GM23338 (cell line): Measurements from ENCODE around the gene ABO. TPM values are rescaled to one million over a fixed set of nuclear protein-coding genes. Genes with fewer than 3 reads are reported as not detected.

Experiments
- ATAC-seq: fragments of 200-7000 bp; cut with Tn5 transposase; 3 replicates; pipeline ENCODE4 v1.9.1; 2020
- DNase-seq: peaks from one replicate; pipeline ENCODE4 v3.0.0-alpha.2; 2015; ENCODE audit warnings: low spot score
- H2AFZ ChIP-seq: fragments of 200-600 bp; sonication (generic); 2 replicates; pipeline ENCODE4 v1.8.0; 2016; ENCODE audit warnings: antibody characterized with exemption, mild to moderate bottlenecking, moderate library complexity
- H3F3A ChIP-seq: fragments of 200-600 bp; sonication (generic); replicated peaks from 2 replicates; pipeline ENCODE4 v1.8.0; 2017; ENCODE audit warnings: antibody characterized with exemption, mixed run types, low read depth
- H3K27ac ChIP-seq: fragments of 200-600 bp; sonication (generic); 2 replicates; pipeline ENCODE4 v1.6.1; 2016; ENCODE audit warnings: low read depth
- H3K27me3 ChIP-seq: fragments of 200-600 bp; sonication (generic); 2 replicates; pipeline ENCODE4 v1.8.0; 2016; ENCODE audit warnings: mild to moderate bottlenecking, mixed run types, moderate library complexity; ENCODE audit not compliant: insufficient read depth
- H3K36me3 ChIP-seq: fragments of 200-600 bp; sonication (generic); 2 replicates; pipeline ENCODE4 v1.8.0; 2016; ENCODE audit warnings: mild to moderate bottlenecking; ENCODE audit not compliant: insufficient read depth
- H3K4me1 ChIP-seq: fragments of 200-600 bp; sonication (generic); 2 replicates; pipeline ENCODE4 v1.8.0; 2016; ENCODE audit warnings: mild to moderate bottlenecking, moderate library complexity; ENCODE audit not compliant: insufficient read depth
- H3K4me2 ChIP-seq: fragments of 200-600 bp; sonication (generic); 2 replicates; pipeline ENCODE4 v1.7.1; 2017; ENCODE audit warnings: mixed run types
- H3K4me3 ChIP-seq: fragments of 200-600 bp; sonication (generic); 2 replicates; pipeline ENCODE4 v1.6.1; 2016; ENCODE audit warnings: mixed run types
- H3K79me2 ChIP-seq: fragments of 200-600 bp; sonication (generic); replicated peaks from 2 replicates; pipeline ENCODE4 v1.8.0; 2017; ENCODE audit warnings: mild to moderate bottlenecking; ENCODE audit not compliant: insufficient read depth
- H3K9me2 ChIP-seq: fragments of 200-600 bp; sonication (generic); 2 replicates; pipeline ENCODE4 v1.8.0; 2017; ENCODE audit not compliant: insufficient read depth
- H4K20me1 ChIP-seq: fragments of 200-600 bp; sonication (generic); replicated peaks from 2 replicates; pipeline ENCODE4 v1.8.0; 2017; ENCODE audit warnings: mild to moderate bottlenecking; ENCODE audit not compliant: insufficient read depth
- H3K27ac Mint-ChIP-seq: 2 replicates; pipeline ENCODE4 v1.8.0; 2020; ENCODE audit warnings: inconsistent platforms, mild to moderate bottlenecking, moderate library complexity, mixed read lengths
- H3K27me3 Mint-ChIP-seq: 3 replicates; pipeline ENCODE4 v1.8.0; 2022; ENCODE audit warnings: low read depth, mild to moderate bottlenecking, moderate library complexity, mixed read lengths, inconsistent platforms; ENCODE audit not compliant: insufficient read depth, poor library complexity
- H3K36me3 Mint-ChIP-seq: 3 replicates; pipeline ENCODE4 v1.8.0; 2021; ENCODE audit warnings: low read depth, mild to moderate bottlenecking, inconsistent platforms, moderate library complexity, mixed read lengths
- H3K4me1 Mint-ChIP-seq: 3 replicates; pipeline ENCODE4 v1.8.0; 2020; ENCODE audit warnings: mild to moderate bottlenecking, inconsistent platforms, mixed read lengths
- H3K4me3 Mint-ChIP-seq: 3 replicates; pipeline ENCODE4 v1.8.0; 2021; ENCODE audit warnings: moderate library complexity, mild to moderate bottlenecking, inconsistent platforms, mixed read lengths
- H3K9me3 Mint-ChIP-seq: 3 replicates; pipeline ENCODE4 v1.8.0; 2020; ENCODE audit warnings: moderate library complexity, mild to moderate bottlenecking, inconsistent platforms, mixed read lengths
- EZH2 ChIP-seq: fragments of 200-600 bp; sonication (generic); IDR thresholded peaks from one replicate; pipeline ENCODE4 v1.8.0; 2017; ENCODE audit warnings: antibody characterized with exemption, mild to moderate bottlenecking, low read depth; ENCODE audit not compliant: unreplicated experiment
- JUNB ChIP-seq: IDR thresholded peaks from one replicate; pipeline ENCODE4 v1.6.1; 2016; ENCODE audit warnings: antibody characterized with exemption; ENCODE audit not compliant: unreplicated experiment
- POLR2AphosphoS5 ChIP-seq: IDR thresholded peaks from 2 replicates; pipeline ENCODE4 v1.6.1; 2016; ENCODE audit warnings: antibody characterized with exemption, low read depth
- STAT1 ChIP-seq: IDR thresholded peaks from one replicate; pipeline ENCODE4 v1.6.1; 2016; ENCODE audit warnings: antibody characterized with exemption; ENCODE audit not compliant: unreplicated experiment
- ZNF114 ChIP-seq: fragments of 250-450 bp; sonication (Bioruptor Pico); IDR thresholded peaks from 2 replicates; pipeline ENCODE4 v1.5.0; 2020; ENCODE audit warnings: mild to moderate bottlenecking, moderate library complexity
- polyA plus RNA-seq: library from polyadenylated mRNA; unstranded; fragments of >200 nt; fragmentation: Nextera tagmentation; extraction: Ambion mirVana; gene quantifications from 2 replicates; pipeline ENCODE4 v1.2.1, GENCODE V29; 2016
- total RNA-seq: library from RNA; depleted of rRNA; stranded (reverse); fragments of >200 nt; shearing (Covaris generic); gene quantifications from 2 replicates; pipeline ENCODE4 v1.2.3, GENCODE V29; 2014
- TF ChIP-seq, protein P1 (sequence below): fragments of 250-450 bp; sonication (Bioruptor Pico); IDR thresholded peaks from 2 replicates; pipeline ENCODE4 v1.5.0; 2020; ENCODE audit warnings: mild to moderate bottlenecking, moderate library complexity
- TF ChIP-seq, protein P2 (sequence below), 2 experiments: fragments of 200-600 bp in 1 of 2; sonication (generic) in 1 of 2; conservative IDR thresholded peaks; 2 replicates each; pipeline versions ENCODE4 v1.5.1 to v1.6.1; 2016 to 2017; ENCODE audit warnings: antibody characterized with exemption in 2 of 2, low read depth in 2 of 2, mild to moderate bottlenecking in 2 of 2, moderate library complexity in 1 of 2
- TF ChIP-seq, protein P3 (sequence below): IDR thresholded peaks from 2 replicates; pipeline ENCODE4 v1.6.1; 2016; ENCODE audit warnings: antibody characterized with exemption
- TF ChIP-seq, protein P4 (sequence below): IDR thresholded peaks from one replicate; pipeline ENCODE4 v1.6.1; 2018; ENCODE audit warnings: antibody characterized with exemption; ENCODE audit not compliant: unreplicated experiment

ABO gene
- total and polyA plus RNA-seq, 2 experiments from 2014 or later, result 0.28 to 0.34 TPM

DNA sequence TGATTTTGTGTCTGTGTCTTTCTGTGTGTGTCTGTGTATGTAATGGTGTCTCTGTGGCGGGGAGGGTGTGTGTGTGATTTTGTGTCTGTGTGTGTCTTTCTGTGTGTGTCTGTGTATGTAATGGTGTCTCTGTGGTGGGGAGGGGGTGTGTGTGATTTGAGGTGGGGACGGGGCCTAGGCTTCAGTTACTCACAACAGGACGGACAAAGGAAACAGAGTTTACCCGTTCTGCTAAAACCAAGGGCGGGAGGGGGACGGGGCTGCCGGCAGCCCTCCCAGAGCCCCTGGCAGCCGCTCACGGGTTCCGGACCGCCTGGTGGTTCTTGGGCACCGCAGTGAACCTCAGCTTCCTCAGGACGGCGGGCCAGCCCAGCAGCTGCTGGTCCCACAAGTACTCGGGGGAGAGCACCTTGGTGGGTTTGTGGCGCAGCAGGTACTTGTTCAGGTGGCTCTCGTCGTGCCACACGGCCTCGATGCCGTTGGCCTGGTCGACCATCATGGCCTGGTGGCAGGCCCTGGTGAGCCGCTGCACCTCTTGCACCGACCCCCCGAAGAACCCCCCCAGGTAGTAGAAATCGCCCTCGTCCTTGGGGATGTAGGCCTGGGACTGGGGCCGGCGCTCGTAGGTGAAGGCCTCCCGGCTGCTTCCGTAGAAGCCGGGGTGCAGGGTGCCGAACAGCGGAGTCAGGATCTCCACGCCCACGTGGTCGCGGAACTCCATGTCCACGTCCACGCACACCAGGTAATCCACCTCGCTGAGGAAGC is 19.4 kb downstream of the ABO start (continued):
- TF ChIP-seq, protein P1, sequence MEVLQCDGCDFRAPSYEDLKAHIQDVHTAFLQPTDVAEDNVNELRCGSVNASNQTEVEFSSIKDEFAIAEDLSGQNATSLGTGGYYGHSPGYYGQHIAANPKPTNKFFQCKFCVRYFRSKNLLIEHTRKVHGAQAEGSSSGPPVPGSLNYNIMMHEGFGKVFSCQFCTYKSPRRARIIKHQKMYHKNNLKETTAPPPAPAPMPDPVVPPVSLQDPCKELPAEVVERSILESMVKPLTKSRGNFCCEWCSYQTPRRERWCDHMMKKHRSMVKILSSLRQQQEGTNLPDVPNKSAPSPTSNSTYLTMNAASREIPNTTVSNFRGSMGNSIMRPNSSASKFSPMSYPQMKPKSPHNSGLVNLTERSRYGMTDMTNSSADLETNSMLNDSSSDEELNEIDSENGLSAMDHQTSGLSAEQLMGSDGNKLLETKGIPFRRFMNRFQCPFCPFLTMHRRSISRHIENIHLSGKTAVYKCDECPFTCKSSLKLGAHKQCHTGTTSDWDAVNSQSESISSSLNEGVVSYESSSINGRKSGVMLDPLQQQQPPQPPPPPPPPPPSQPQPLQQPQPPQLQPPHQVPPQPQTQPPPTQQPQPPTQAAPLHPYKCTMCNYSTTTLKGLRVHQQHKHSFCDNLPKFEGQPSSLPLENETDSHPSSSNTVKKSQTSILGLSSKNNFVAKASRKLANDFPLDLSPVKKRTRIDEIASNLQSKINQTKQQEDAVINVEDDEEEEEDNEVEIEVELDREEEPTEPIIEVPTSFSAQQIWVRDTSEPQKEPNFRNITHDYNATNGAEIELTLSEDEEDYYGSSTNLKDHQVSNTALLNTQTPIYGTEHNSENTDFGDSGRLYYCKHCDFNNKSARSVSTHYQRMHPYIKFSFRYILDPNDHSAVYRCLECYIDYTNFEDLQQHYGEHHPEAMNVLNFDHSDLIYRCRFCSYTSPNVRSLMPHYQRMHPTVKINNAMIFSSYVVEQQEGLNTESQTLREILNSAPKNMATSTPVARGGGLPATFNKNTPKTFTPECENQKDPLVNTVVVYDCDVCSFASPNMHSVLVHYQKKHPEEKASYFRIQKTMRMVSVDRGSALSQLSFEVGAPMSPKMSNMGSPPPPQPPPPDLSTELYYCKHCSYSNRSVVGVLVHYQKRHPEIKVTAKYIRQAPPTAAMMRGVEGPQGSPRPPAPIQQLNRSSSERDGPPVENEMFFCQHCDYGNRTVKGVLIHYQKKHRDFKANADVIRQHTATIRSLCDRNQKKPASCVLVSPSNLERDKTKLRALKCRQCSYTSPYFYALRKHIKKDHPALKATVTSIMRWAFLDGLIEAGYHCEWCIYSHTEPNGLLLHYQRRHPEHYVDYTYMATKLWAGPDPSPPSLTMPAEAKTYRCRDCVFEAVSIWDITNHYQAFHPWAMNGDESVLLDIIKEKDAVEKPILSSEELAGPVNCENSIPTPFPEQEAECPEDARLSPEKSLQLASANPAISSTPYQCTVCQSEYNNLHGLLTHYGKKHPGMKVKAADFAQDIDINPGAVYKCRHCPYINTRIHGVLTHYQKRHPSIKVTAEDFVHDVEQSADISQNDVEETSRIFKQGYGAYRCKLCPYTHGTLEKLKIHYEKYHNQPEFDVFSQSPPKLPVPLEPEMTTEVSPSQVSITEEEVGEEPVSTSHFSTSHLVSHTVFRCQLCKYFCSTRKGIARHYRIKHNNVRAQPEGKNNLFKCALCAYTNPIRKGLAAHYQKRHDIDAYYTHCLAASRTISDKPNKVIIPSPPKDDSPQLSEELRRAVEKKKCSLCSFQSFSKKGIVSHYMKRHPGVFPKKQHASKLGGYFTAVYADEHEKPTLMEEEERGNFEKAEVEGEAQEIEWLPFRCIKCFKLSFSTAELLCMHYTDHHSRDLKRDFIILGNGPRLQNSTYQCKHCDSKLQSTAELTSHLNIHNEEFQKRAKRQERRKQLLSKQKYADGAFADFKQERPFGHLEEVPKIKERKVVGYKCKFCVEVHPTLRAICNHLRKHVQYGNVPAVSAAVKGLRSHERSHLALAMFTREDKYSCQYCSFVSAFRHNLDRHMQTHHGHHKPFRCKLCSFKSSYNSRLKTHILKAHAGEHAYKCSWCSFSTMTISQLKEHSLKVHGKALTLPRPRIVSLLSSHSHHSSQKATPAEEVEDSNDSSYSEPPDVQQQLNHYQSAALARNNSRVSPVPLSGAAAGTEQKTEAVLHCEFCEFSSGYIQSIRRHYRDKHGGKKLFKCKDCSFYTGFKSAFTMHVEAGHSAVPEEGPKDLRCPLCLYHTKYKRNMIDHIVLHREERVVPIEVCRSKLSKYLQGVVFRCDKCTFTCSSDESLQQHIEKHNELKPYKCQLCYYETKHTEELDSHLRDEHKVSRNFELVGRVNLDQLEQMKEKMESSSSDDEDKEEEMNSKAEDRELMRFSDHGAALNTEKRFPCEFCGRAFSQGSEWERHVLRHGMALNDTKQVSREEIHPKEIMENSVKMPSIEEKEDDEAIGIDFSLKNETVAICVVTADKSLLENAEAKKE, result no peak
- TF ChIP-seq, protein P2, sequence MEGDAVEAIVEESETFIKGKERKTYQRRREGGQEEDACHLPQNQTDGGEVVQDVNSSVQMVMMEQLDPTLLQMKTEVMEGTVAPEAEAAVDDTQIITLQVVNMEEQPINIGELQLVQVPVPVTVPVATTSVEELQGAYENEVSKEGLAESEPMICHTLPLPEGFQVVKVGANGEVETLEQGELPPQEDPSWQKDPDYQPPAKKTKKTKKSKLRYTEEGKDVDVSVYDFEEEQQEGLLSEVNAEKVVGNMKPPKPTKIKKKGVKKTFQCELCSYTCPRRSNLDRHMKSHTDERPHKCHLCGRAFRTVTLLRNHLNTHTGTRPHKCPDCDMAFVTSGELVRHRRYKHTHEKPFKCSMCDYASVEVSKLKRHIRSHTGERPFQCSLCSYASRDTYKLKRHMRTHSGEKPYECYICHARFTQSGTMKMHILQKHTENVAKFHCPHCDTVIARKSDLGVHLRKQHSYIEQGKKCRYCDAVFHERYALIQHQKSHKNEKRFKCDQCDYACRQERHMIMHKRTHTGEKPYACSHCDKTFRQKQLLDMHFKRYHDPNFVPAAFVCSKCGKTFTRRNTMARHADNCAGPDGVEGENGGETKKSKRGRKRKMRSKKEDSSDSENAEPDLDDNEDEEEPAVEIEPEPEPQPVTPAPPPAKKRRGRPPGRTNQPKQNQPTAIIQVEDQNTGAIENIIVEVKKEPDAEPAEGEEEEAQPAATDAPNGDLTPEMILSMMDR (conservative IDR thresholded peaks at IDR 0.05; ENCODE audit: low read depth in 2 of 2), result no peak

DNA sequence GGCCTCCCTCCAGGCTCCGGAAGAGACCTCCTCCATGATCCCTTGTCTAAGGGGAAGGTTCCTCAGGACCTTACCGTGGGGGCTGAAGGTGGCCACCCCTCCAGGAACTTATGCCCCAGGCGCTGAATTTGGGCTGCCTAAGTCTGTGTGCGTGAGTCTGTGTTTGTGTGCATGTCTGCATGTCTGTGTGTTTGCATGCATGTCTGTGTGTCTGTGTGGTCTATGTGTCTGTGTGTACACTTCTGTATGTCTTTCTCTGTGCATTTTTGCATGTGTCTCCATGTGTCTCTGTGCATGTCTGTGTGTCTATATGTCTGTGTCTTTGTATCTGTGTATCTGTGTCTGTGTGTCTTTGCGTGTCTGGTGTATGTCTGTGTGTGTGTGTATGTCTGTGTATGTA is 20.5 kb downstream of the ABO start:
- H3K4me3 Mint-ChIP-seq, result no peak overlapping the region
- H3K27ac Mint-ChIP-seq, result no peak overlapping the region
- H3K36me3 ChIP-seq, result no peaks in the 10 kb centered on the region
- H3K27ac ChIP-seq, result no peak overlapping the region
- no peaks in the 10 kb centered on the region; the same call in 1 of the 2 replicates for H3K4me1 ChIP-seq
- no peak overlapping the region for H3K4me3 ChIP-seq
- no peak for ATAC-seq
- peaks cover 10% of the 10 kb centered on the region for H3K4me1 Mint-ChIP-seq
- no peak overlapping the region for H3K4me2 ChIP-seq
- no peaks in the 10 kb centered on the region for H3K36me3 Mint-ChIP-seq
- DNase-seq, result no peak
- peaks cover 17% of the 10 kb centered on the region for H3K27me3 Mint-ChIP-seq
- H3K9me2 ChIP-seq, result no peaks in the 10 kb centered on the region
- H2AFZ ChIP-seq, result no peak overlapping the region
- no peaks in the 10 kb centered on the region for H4K20me1 ChIP-seq
- no peaks in the 10 kb centered on the region for H3K79me2 ChIP-seq
- H3F3A ChIP-seq, result no peaks in the 10 kb centered on the region
- no peaks in the 10 kb centered on the region for H3K9me3 Mint-ChIP-seq
- no peaks in the 10 kb centered on the region for H3K27me3 ChIP-seq
- no peak for TF ChIP-seq EZH2
- TF ChIP-seq STAT1, result no peak
- TF ChIP-seq, protein P2 (conservative IDR thresholded peaks at IDR 0.05; ENCODE audit: low read depth in 2 of 2), result no peak
- no peak for TF ChIP-seq ZNF114 (CRISPR knock-in tag)
- TF ChIP-seq POLR2AphosphoS5, result no peak
- TF ChIP-seq, protein P3, sequence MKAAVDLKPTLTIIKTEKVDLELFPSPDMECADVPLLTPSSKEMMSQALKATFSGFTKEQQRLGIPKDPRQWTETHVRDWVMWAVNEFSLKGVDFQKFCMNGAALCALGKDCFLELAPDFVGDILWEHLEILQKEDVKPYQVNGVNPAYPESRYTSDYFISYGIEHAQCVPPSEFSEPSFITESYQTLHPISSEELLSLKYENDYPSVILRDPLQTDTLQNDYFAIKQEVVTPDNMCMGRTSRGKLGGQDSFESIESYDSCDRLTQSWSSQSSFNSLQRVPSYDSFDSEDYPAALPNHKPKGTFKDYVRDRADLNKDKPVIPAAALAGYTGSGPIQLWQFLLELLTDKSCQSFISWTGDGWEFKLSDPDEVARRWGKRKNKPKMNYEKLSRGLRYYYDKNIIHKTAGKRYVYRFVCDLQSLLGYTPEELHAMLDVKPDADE, result no peak
- TF ChIP-seq, protein P4, sequence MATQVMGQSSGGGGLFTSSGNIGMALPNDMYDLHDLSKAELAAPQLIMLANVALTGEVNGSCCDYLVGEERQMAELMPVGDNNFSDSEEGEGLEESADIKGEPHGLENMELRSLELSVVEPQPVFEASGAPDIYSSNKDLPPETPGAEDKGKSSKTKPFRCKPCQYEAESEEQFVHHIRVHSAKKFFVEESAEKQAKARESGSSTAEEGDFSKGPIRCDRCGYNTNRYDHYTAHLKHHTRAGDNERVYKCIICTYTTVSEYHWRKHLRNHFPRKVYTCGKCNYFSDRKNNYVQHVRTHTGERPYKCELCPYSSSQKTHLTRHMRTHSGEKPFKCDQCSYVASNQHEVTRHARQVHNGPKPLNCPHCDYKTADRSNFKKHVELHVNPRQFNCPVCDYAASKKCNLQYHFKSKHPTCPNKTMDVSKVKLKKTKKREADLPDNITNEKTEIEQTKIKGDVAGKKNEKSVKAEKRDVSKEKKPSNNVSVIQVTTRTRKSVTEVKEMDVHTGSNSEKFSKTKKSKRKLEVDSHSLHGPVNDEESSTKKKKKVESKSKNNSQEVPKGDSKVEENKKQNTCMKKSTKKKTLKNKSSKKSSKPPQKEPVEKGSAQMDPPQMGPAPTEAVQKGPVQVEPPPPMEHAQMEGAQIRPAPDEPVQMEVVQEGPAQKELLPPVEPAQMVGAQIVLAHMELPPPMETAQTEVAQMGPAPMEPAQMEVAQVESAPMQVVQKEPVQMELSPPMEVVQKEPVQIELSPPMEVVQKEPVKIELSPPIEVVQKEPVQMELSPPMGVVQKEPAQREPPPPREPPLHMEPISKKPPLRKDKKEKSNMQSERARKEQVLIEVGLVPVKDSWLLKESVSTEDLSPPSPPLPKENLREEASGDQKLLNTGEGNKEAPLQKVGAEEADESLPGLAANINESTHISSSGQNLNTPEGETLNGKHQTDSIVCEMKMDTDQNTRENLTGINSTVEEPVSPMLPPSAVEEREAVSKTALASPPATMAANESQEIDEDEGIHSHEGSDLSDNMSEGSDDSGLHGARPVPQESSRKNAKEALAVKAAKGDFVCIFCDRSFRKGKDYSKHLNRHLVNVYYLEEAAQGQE, result no peak
- no peak for TF ChIP-seq JUNB
